Fibroblast of lung (primary cell): ENCODE results near the gene MB21D2. TPM values are rescaled to one million over a fixed set of nuclear protein-coding genes. Genes with fewer than 3 reads are reported as not detected.

Source experiments
- DNase-seq, 2 donors: peaks; one replicate each; pipeline versions ENCODE4 v3.0.0 to v3.0.0-alpha.2; 2010; ENCODE audit warnings: low read depth in 2 of 2
- H2AFZ ChIP-seq: 2 replicates; pipeline ENCODE4 v1.5.1; 2012; ENCODE audit warnings: low read length, control low read depth, inconsistent platforms
- H3K27ac ChIP-seq: 2 replicates; pipeline ENCODE4 v1.5.1; 2011; ENCODE audit warnings: low read length, control low read depth; ENCODE audit not compliant: insufficient read depth
- H3K27me3 ChIP-seq: 2 replicates; pipeline ENCODE4 v1.5.1; 2011; ENCODE audit warnings: mild to moderate bottlenecking, low read length; ENCODE audit not compliant: control insufficient read depth, insufficient read depth
- H3K36me3 ChIP-seq: 2 replicates; pipeline ENCODE4 v1.5.1; 2011; ENCODE audit warnings: low read length; ENCODE audit not compliant: control insufficient read depth, insufficient read depth
- H3K4me1 ChIP-seq: 2 replicates; pipeline ENCODE4 v1.5.1; 2011; ENCODE audit warnings: low read length; ENCODE audit not compliant: control insufficient read depth, insufficient read depth; ENCODE audit errors: extremely low read depth
- H3K4me2 ChIP-seq: 2 replicates; pipeline ENCODE4 v1.5.1; 2011; ENCODE audit warnings: low read length, control low read depth; ENCODE audit not compliant: insufficient read depth; ENCODE audit errors: extremely low read depth
- H3K4me3 ChIP-seq, 4 experiments: fragments of 200-600 bp in 1 of 4; sonication (generic) in 1 of 4; replicated peaks in 1 of 4; 2 replicates each; pipeline ENCODE4 v1.5.1; 2011 to 2016; ENCODE audit warnings: low read length in 4 of 4, low read depth in 3 of 4, mild to moderate bottlenecking in 3 of 4, control low read depth in 2 of 4, inconsistent platforms in 1 of 4, mixed read lengths in 1 of 4; ENCODE audit not compliant: insufficient read depth in 1 of 4; ENCODE audit errors: control extremely low read depth in 1 of 4
- H3K79me2 ChIP-seq: 2 replicates; pipeline ENCODE4 v1.5.1; 2012; ENCODE audit warnings: mild to moderate bottlenecking, low read length, inconsistent platforms; ENCODE audit not compliant: control insufficient read depth, insufficient read depth
- H3K9ac ChIP-seq: 2 replicates; pipeline ENCODE4 v1.5.1; 2011; ENCODE audit warnings: mild to moderate bottlenecking, low read length, control low read depth; ENCODE audit not compliant: insufficient read depth
- H3K9me3 ChIP-seq: 2 replicates; pipeline ENCODE4 v1.5.1; 2012; ENCODE audit warnings: low read depth, low read length; ENCODE audit not compliant: control insufficient read depth, insufficient read depth
- H4K20me1 ChIP-seq: 2 replicates; pipeline ENCODE4 v1.5.1; 2011; ENCODE audit warnings: low read length; ENCODE audit not compliant: control insufficient read depth, insufficient read depth; ENCODE audit errors: extremely low read depth
- CTCF ChIP-seq, 2 donors: IDR thresholded peaks in 1 of 2; conservative IDR thresholded peaks in 1 of 2; 1 replicate in 1 of 2; 2 replicates in 1 of 2; pipeline ENCODE4 v1.5.1; 2011 to 2012; ENCODE audit warnings: low read length in 2 of 2, control low read depth in 1 of 2, inconsistent platforms in 1 of 2, low read depth in 1 of 2, mild to moderate bottlenecking in 1 of 2
- EZH2 ChIP-seq: IDR thresholded peaks from 2 replicates; pipeline ENCODE4 v1.5.1; 2012; ENCODE audit warnings: low read length, control low read depth, mild to moderate bottlenecking; ENCODE audit errors: missing control alignments
- polyA plus RNA-seq, 2 donors: library from polyadenylated mRNA; depleted of rRNA in 1 of 2; stranded (reverse) in 1 of 2; unstranded in 1 of 2; fragments of >200 nt; gene quantifications; 2 replicates each; pipeline ENCODE4 v1.2.1, GENCODE V29; 2011 to 2012; ENCODE audit warnings: missing spikeins in 1 of 2
- total RNA-seq: library from RNA; depleted of rRNA; stranded (reverse); fragments of >200 nt; gene quantifications from 2 replicates; pipeline ENCODE4 v1.2.1, GENCODE V29; 2014

Gene MB21D2
- total and polyA plus RNA-seq, 2 donors (not counting 1 experiment from before 2014, with no cell fraction given), result 3.5 to 11.4 TPM

GRCh38 chr3:192906940-192907339 is 10.7 kb downstream of the MB21D2 start:
- no peak overlapping the region for H3K4me3 ChIP-seq

GRCh38 chr3:192905980-192906678 is 11.5 kb downstream of the MB21D2 start:
- Histone ChIP-seq H3K79me2 (peaks cover 45% of the 10 kb centered on the region), H3K4me2 (no peak overlapping the region)

More at GRCh38 chr3:192906940-192907339, 10.7 kb downstream of the MB21D2 start:
- Histone ChIP-seq H2AFZ (no peak overlapping the region), H3K4me2 (no peak overlapping the region), H3K79me2 (peaks cover 53% of the 10 kb centered on the region), H3K27ac (no peak overlapping the region), H3K9me3 (no peaks in the 10 kb centered on the region), H4K20me1 (no peaks in the 10 kb centered on the region), H3K36me3 (no peaks in the 10 kb centered on the region), H3K27me3 (no peaks in the 10 kb centered on the region), H3K9ac (no peak overlapping the region), H3K4me1 (peaks cover 7% of the 10 kb centered on the region)
- TF ChIP-seq CTCF (conservative IDR thresholded peaks at IDR 0.05 in 1 of 2, IDR thresholded peaks at IDR 0.05 in 1 of 2; ENCODE audit: low read depth in 1 of 2, low read length in 2 of 2) (no peak), EZH2 (no peak)
- DNase-seq, result no peak

More at GRCh38 chr3:192905980-192906678, 11.5 kb downstream of the MB21D2 start:
- peaks cover 11% of the 10 kb centered on the region for H3K4me1 ChIP-seq
- TF ChIP-seq EZH2, result no peak
- no peak for TF ChIP-seq CTCF (conservative IDR thresholded peaks at IDR 0.05 in 1 of 2, IDR thresholded peaks at IDR 0.05 in 1 of 2; ENCODE audit: low read depth in 1 of 2, low read length in 2 of 2)
- DNase-seq, result no peak
- H3K4me3 ChIP-seq, result no peak overlapping the region
- no peaks in the 10 kb centered on the region for H3K27me3 ChIP-seq
- H3K36me3 ChIP-seq, result no peaks in the 10 kb centered on the region
- H3K9ac ChIP-seq, result no peak overlapping the region
- no peaks in the 10 kb centered on the region for H3K9me3 ChIP-seq
- no peaks in the 10 kb centered on the region for H4K20me1 ChIP-seq
- no peak overlapping the region for H3K27ac ChIP-seq
- H2AFZ ChIP-seq, result no peak overlapping the region
